Ovary (tissue), 3 donors: ENCODE results near the gene SEMA4B.

Experiments
- CTCF ChIP-seq, 3 donors: fragments of 450-650 bp in 2 of 3; fragments of 200-600 bp in 1 of 3; IDR thresholded peaks; one replicate each; pipeline versions ENCODE4 v1.5.1 to v1.8.0; 2016 to 2022; ENCODE audit warnings: antibody characterized with exemption in 3 of 3, mild to moderate bottlenecking in 1 of 3
- EP300 ChIP-seq: sonication (generic); formaldehyde crosslinking; IDR thresholded peaks from one replicate; pipeline ENCODE4 v1.6.1; 2017; ENCODE audit warnings: antibody characterized with exemption
- POLR2A ChIP-seq: fragments of 450-650 bp; IDR thresholded peaks from one replicate; pipeline ENCODE4 v1.6.1; 2017; ENCODE audit warnings: antibody characterized with exemption, mild to moderate bottlenecking, moderate library complexity
- donor health status: DM: no; HTN: no; CAD: no.

- no peak for TF ChIP-seq EP300
- no peak for TF ChIP-seq POLR2A
- TF ChIP-seq CTCF (IDR thresholded peaks at IDR 0.05), result no peak
These were observed 64.9 kb downstream of the SEMA4B start for GRCh38 chr15:90266061-90266431.
